Middle frontal gyrus (tissue), 1 donor: ENCODE results near the gene OR6Q1.

Source experiments
- DNase-seq: peaks from one replicate; pipeline ENCODE4 v3.0.0-alpha.2; 2015; ENCODE audit warnings: low spot score; ENCODE audit errors: extremely low spot score

Gene OR6Q1

DNA sequence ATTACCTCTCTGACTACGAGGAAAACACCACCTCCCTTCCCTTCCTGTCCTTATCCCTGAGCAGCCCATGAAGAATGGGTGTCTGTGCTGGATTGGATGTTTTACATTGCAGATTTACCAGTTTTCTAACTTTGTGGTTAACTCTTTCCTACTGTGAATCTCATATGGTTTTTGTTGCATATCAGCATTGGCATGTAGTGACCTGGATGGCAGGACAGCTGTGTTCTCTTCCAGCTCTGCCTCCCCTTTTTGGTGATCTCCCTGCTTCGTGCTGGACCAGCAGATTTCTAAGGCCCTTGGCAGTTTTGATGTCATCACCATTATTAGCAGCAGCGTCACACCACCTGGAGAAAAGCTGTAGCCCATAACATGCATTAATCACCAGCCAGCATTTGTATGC is 26.7 kb downstream of the OR6Q1 start:
- DNase-seq, result no peak

DNA sequence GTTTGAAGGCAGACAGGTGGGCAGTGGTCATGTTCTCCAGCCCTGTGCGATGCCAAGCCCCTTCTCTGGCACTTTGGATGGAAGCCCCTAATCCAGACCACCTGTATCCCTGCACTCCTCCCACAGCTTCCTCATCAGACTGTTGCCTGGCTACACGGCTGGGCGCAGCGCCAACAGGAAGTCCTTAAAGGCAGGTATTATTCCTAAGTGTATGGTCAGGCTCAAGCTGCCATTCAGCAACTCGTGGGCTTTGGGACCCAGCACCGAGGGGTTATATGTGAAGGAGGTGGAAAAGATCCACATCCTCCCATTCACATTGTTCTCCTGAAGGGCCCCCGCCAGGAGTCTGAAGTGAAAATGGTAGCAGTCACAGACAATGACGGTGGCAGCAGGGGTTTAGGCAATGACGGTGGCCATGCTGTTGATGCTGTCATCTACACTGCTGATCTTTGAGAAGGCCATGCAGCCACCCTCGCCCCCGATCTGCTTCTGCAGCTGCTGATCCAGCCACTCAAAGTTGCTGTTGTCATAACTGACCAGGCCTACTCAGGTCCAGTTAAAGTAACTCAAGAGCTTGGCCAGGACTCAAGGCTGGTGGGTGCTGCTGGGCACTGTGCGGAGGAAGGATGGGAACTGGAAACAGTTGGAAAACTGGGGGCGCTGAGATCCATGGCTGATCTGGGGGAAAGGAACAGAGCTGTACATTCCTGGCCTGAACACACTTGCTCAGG is 27.7 kb downstream of the OR6Q1 start:
- DNase-seq, result peak; percentile 9

- no peak for DNase-seq
These were observed 28.2 kb downstream of the OR6Q1 start for GRCh38 chr11:58059007-58059350.

DNA sequence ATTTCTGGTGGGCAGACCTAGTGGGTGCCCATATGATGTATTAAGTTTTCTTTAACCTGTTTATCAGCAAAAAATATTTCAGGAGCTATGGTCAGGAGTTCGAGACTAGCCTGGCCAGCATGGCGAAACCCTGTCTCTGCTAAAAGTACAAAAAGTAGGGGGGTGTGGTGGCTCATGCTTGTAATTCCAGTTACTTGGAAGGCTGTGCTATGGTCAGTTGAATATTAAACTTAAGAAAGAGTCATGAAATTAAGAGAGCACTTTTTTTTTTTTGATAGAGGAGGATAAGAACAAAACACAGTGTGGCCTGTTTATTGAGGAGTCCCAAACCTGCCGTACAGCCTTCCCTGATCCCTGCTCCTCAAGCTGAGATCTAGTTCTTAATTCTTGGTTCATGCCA is 29.8 kb downstream of the OR6Q1 start:
- DNase-seq, result no peak

DNA sequence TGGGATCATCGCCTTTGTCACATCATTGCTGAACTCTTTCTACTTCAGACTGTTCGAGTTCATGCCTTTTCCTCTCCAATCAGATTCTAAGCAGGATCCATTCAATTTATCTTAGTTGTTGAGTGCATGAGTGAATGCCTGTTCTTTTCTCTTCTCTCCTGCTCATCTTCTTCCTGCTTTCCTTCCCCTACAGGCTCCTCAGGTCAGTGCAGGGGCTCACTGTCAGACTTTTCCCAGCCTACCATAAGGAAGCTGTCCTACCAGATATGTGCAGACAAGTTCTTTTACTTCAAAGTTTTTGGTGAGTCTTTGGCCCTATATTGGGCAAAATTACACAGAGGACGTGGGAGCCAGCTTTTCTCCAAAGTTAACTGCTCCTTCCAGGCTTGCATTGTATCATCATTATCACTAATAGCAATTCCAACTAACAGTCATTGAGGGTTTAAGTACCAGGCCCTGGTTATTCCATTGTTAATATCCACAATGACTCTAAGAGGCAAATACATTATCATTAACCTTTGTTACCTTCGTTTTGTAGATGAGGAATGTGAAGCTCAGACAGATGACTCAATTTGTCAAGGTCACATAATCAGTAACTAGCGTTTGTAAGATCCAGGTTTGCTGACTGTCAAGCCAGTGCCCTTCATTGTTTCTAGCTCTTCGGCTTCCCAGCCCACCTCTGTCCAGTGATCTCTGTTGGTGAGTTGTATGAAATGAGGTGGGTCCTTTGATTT is 30.4 kb downstream of the OR6Q1 start:
- DNase-seq, result no peak

GRCh38 chr11:58061813-58062212 is 31.1 kb downstream of the OR6Q1 start:
- no peak for DNase-seq

- DNase-seq, result no peak
These were observed 36.9 kb downstream of the OR6Q1 start for GRCh38 chr11:58067685-58068084.

- DNase-seq, result no peak
These were observed 37.9 kb downstream of the OR6Q1 start for GRCh38 chr11:58068655-58069054.

DNA sequence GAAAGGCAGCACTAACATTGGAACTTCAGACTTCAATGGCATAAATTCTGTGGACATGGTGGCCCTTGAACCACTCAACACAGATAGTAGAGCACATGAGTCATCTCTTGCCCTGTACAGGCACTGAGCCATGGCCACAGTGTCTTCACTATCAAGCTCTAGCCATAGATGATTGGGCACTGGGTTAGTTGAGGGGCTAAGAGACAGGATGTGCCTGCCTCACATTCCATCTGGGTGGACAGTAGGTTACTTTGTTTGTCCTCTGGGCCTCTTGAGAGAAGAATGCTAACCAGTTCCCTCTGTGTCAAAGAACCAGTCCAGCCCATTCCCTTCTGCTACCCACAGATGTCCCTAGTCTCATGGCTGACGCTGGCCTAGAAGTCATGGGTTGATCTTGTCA is 39.8 kb downstream of the OR6Q1 start:
- DNase-seq, result no peak

- DNase-seq, result no peak
These were observed 45.0 kb downstream of the OR6Q1 start for GRCh38 chr11:58075781-58076180.
